SK-N-SH treated with all-trans-retinoic acid at 6 μM for 48 hours (cell line): ENCODE results near the gene FHL1.

Experiments used
- ATAC-seq: fragments of 200-7000 bp; cut with Tn5 transposase; 3 replicates; pipeline ENCODE4 v1.9.1; 2020; ENCODE audit warnings: mild to moderate bottlenecking, moderate library complexity
- ARNTL ChIP-seq: fragments of 450-650 bp; formaldehyde crosslinking; IDR thresholded peaks from 2 replicates; pipeline ENCODE4 v1.5.0; 2020; ENCODE audit warnings: low read depth, mild to moderate bottlenecking, moderate library complexity, borderline replicate concordance
- BACH2 ChIP-seq: fragments of 250-450 bp; sonication (Bioruptor Pico); IDR thresholded peaks from 2 replicates; pipeline ENCODE4 v1.9.0; 2021; ENCODE audit warnings: mild to moderate bottlenecking, borderline replicate concordance
- ESRRG ChIP-seq: fragments of 250-450 bp; sonication (Bioruptor Pico); IDR thresholded peaks from 2 replicates; pipeline ENCODE4 v1.6.1; 2021; ENCODE audit warnings: mild to moderate bottlenecking
- GLIS3 ChIP-seq: fragments of 250-450 bp; sonication (Bioruptor Pico); IDR thresholded peaks from 2 replicates; pipeline ENCODE4 v1.5.0; 2020; ENCODE audit warnings: mild to moderate bottlenecking, moderate library complexity
- ISL1 ChIP-seq: fragments of 250-450 bp; sonication (Bioruptor Pico); IDR thresholded peaks from 2 replicates; pipeline ENCODE4 v2.1.2; 2022; ENCODE audit warnings: mild to moderate bottlenecking, moderate library complexity
- OSR1 ChIP-seq: fragments of 250-450 bp; sonication (Bioruptor Pico); IDR thresholded peaks from 2 replicates; pipeline ENCODE4 v1.8.0; 2022; ENCODE audit warnings: moderate library complexity, mild to moderate bottlenecking, inconsistent platforms
- PPARA ChIP-seq: fragments of 250-450 bp; sonication (Bioruptor Pico); IDR thresholded peaks from 2 replicates; pipeline ENCODE4 v1.5.0; 2020; ENCODE audit warnings: mild to moderate bottlenecking, borderline replicate concordance
- SNAI2 ChIP-seq: fragments of 250-450 bp; sonication (Bioruptor Pico); IDR thresholded peaks from 2 replicates; pipeline ENCODE4 v1.5.0; 2020; ENCODE audit warnings: mild to moderate bottlenecking, moderate library complexity
- TCF4 ChIP-seq: fragments of 250-450 bp; sonication (Bioruptor Pico); IDR thresholded peaks from 2 replicates; pipeline ENCODE4 v1.8.0; 2021; ENCODE audit warnings: mild to moderate bottlenecking, moderate library complexity, borderline replicate concordance
- TOX ChIP-seq: fragments of 250-450 bp; sonication (Bioruptor Pico); IDR thresholded peaks from 2 replicates; pipeline ENCODE4 v1.8.0; 2021; ENCODE audit warnings: mild to moderate bottlenecking, moderate library complexity, borderline replicate concordance
- ZC3H10 ChIP-seq: fragments of 250-450 bp; sonication (Bioruptor Pico); IDR thresholded peaks from 2 replicates; pipeline ENCODE4 v1.5.1; 2021; ENCODE audit warnings: mild to moderate bottlenecking, moderate library complexity
- ZFP3 ChIP-seq: fragments of 250-450 bp; sonication (Bioruptor Pico); IDR thresholded peaks from 2 replicates; pipeline ENCODE4 v1.5.0; 2020; ENCODE audit warnings: mild to moderate bottlenecking, moderate library complexity
- ZFP30 ChIP-seq: fragments of 450-650 bp; formaldehyde crosslinking; IDR thresholded peaks from 2 replicates; pipeline ENCODE4 v1.5.0; 2022; ENCODE audit warnings: mild to moderate bottlenecking, moderate library complexity
- ZNF70 ChIP-seq: fragments of 450-650 bp; formaldehyde crosslinking; IDR thresholded peaks from 2 replicates; pipeline ENCODE4 v1.5.0; 2020; ENCODE audit warnings: mild to moderate bottlenecking, moderate library complexity
- ZNF8 ChIP-seq: fragments of 450-650 bp; formaldehyde crosslinking; IDR thresholded peaks from 2 replicates; pipeline ENCODE4 v1.5.0; 2020; ENCODE audit warnings: mild to moderate bottlenecking, moderate library complexity
- TF ChIP-seq, protein P1 (sequence below): fragments of 250-450 bp; sonication (Bioruptor Pico); IDR thresholded peaks from 2 replicates; pipeline ENCODE4 v1.5.1; 2020; ENCODE audit warnings: low read depth, mild to moderate bottlenecking, moderate library complexity
- TF ChIP-seq, protein P2 (sequence below): fragments of 250-450 bp; sonication (Bioruptor Pico); IDR thresholded peaks from 2 replicates; pipeline ENCODE4 v1.8.0; 2020; ENCODE audit warnings: mild to moderate bottlenecking, moderate library complexity, borderline replicate concordance
- TF ChIP-seq, protein P3 (sequence below): fragments of 250-450 bp; sonication (Bioruptor Pico); IDR thresholded peaks from 2 replicates; pipeline ENCODE4 v1.5.1; 2021; ENCODE audit warnings: mild to moderate bottlenecking, moderate library complexity
- TF ChIP-seq, protein P4 (sequence below): fragments of 250-450 bp; sonication (Bioruptor Pico); IDR thresholded peaks from 2 replicates; pipeline ENCODE4 v1.5.0; 2020; ENCODE audit warnings: mild to moderate bottlenecking, moderate library complexity

The FHL1 gene

DNA sequence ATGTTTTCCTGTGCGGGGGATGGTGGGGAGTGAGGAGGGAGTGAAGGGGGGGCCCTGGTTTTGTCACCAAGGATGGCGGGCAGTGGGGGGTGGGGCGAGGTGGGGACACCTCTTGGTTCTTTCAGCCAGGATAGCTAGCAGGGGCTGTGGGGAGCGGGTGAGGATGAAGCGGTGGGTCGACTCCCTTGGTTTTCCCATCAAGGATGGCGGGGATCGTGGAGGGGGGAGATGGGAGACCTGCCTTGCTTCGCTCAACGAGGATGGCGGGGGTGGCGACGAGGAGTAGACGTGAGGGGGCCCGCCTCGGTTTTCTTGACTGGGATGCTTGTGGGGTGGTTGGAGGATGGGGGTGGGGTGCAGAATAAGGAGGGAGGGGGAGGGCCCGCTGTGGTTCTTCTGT lies 643 bp downstream of the FHL1 start (continued):
- TF ChIP-seq, protein P1, sequence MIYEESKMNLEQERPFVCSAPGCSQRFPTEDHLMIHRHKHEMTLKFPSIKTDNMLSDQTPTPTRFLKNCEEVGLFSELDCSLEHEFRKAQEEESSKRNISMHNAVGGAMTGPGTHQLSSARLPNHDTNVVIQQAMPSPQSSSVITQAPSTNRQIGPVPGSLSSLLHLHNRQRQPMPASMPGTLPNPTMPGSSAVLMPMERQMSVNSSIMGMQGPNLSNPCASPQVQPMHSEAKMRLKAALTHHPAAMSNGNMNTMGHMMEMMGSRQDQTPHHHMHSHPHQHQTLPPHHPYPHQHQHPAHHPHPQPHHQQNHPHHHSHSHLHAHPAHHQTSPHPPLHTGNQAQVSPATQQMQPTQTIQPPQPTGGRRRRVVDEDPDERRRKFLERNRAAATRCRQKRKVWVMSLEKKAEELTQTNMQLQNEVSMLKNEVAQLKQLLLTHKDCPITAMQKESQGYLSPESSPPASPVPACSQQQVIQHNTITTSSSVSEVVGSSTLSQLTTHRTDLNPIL = no peak
- TF ChIP-seq, protein P2, sequence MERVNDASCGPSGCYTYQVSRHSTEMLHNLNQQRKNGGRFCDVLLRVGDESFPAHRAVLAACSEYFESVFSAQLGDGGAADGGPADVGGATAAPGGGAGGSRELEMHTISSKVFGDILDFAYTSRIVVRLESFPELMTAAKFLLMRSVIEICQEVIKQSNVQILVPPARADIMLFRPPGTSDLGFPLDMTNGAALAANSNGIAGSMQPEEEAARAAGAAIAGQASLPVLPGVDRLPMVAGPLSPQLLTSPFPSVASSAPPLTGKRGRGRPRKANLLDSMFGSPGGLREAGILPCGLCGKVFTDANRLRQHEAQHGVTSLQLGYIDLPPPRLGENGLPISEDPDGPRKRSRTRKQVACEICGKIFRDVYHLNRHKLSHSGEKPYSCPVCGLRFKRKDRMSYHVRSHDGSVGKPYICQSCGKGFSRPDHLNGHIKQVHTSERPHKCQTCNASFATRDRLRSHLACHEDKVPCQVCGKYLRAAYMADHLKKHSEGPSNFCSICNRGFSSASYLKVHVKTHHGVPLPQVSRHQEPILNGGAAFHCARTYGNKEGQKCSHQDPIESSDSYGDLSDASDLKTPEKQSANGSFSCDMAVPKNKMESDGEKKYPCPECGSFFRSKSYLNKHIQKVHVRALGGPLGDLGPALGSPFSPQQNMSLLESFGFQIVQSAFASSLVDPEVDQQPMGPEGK (CRISPR knock-in tag) = no peak
- TF ChIP-seq PPARA (CRISPR knock-in tag) (no peak), ARNTL (no peak)

DNA sequence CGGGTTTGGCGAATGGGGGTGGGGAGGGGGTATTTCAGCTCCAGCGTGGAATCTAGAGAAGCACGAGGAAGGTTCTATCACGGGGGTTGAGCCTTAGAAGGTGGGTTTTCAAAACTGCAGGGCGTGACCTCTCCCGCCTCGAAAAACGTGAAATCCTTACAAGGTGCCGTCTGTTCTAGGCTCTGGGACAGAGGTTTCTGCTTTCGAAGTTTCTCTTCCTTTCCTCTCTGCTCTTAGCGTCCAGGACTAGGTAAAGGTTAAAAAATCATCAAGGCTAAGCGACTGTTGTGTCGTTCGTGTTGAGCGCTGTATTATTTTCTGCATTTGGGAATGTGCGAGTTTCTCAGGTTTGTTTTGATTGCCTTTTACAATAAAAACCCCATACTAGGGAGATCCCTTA lies 1.1 kb downstream of the FHL1 start:
- ATAC-seq = no peak
- no peak for TF ChIP-seq ZFP3
- no peak for TF ChIP-seq ISL1
- no peak for TF ChIP-seq TOX (CRISPR knock-in tag)
- TF ChIP-seq ZNF8 (CRISPR knock-in tag) = no peak
- no peak for TF ChIP-seq ZNF70

DNA sequence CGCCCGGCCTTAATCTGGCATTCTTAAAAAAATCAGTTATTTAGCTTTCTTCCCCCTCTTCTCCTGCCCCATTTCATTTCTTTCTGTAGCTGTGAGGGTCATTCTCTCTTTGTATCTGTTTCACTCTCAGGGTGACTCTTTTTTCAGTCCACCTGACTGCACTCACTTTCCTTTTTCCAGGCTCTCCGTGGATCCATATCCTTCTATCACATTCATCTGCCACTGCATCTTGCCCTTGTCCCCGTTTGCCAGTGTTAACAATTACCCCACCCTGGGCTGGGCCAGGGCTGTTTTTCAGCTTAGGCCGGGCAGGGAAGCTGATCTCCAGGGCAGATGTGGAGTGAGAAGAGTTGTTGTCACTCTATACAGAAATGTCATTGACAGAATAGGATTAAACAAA lies 7.7 kb downstream of the FHL1 start:
- TF ChIP-seq, protein P3, sequence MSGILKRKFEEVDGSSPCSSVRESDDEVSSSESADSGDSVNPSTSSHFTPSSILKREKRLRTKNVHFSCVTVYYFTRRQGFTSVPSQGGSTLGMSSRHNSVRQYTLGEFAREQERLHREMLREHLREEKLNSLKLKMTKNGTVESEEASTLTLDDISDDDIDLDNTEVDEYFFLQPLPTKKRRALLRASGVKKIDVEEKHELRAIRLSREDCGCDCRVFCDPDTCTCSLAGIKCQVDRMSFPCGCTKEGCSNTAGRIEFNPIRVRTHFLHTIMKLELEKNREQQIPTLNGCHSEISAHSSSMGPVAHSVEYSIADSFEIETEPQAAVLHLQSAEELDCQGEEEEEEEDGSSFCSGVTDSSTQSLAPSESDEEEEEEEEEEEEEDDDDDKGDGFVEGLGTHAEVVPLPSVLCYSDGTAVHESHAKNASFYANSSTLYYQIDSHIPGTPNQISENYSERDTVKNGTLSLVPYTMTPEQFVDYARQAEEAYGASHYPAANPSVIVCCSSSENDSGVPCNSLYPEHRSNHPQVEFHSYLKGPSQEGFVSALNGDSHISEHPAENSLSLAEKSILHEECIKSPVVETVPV = no peak
- TF ChIP-seq ZC3H10 = no peak
- TF ChIP-seq BACH2 (CRISPR knock-in tag) = no peak
- no peak for TF ChIP-seq PPARA (CRISPR knock-in tag)
- TF ChIP-seq ZFP3 = no peak
- no peak for TF ChIP-seq TOX (CRISPR knock-in tag)
- no peak for TF ChIP-seq GLIS3 (CRISPR knock-in tag)
- TF ChIP-seq TCF4 (CRISPR knock-in tag) = no peak
- TF ChIP-seq OSR1 (CRISPR knock-in tag) = no peak
- TF ChIP-seq, protein P4, sequence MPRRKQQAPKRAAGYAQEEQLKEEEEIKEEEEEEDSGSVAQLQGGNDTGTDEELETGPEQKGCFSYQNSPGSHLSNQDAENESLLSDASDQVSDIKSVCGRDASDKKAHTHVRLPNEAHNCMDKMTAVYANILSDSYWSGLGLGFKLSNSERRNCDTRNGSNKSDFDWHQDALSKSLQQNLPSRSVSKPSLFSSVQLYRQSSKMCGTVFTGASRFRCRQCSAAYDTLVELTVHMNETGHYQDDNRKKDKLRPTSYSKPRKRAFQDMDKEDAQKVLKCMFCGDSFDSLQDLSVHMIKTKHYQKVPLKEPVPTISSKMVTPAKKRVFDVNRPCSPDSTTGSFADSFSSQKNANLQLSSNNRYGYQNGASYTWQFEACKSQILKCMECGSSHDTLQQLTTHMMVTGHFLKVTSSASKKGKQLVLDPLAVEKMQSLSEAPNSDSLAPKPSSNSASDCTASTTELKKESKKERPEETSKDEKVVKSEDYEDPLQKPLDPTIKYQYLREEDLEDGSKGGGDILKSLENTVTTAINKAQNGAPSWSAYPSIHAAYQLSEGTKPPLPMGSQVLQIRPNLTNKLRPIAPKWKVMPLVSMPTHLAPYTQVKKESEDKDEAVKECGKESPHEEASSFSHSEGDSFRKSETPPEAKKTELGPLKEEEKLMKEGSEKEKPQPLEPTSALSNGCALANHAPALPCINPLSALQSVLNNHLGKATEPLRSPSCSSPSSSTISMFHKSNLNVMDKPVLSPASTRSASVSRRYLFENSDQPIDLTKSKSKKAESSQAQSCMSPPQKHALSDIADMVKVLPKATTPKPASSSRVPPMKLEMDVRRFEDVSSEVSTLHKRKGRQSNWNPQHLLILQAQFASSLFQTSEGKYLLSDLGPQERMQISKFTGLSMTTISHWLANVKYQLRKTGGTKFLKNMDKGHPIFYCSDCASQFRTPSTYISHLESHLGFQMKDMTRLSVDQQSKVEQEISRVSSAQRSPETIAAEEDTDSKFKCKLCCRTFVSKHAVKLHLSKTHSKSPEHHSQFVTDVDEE (CRISPR knock-in tag) = no peak
- no peak for TF ChIP-seq ZFP30
- TF ChIP-seq ESRRG (CRISPR knock-in tag) = no peak
- TF ChIP-seq ARNTL = no peak
- no peak for TF ChIP-seq SNAI2 (CRISPR knock-in tag)
- TF ChIP-seq, protein P2 (CRISPR knock-in tag) = no peak
- TF ChIP-seq, protein P1 = no peak
- ATAC-seq = no peak
